Smooth muscle cell of the brain vasculature (primary cell): ENCODE measurements around the gene EXPH5.

Source experiments
- DNase-seq: peaks from one replicate; pipeline ENCODE4 v3.0.0-alpha.2; 2012; ENCODE audit warnings: low read depth, low spot score

Gene EXPH5

DNA sequence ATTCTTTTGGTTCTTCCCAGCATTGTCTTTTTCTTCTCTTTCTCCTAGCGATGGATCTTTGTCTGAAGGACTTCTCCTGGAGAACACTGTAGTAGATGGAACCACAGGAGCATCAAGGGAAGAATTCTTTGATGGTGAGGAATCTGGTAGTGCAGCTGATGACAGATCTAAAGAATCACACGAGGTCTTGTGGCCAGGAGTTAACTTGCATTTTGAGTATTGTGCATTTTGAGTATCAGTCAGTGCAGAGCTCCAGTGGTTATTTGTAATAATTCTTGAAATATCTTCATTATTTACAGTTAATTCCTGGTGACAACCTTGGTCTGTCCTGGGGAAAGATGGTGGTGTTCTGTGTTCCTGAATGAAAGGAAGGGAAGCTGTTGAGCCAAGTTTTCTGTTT lies 80.9 kb downstream of the EXPH5 start:
- DNase-seq, result no peak

DNA sequence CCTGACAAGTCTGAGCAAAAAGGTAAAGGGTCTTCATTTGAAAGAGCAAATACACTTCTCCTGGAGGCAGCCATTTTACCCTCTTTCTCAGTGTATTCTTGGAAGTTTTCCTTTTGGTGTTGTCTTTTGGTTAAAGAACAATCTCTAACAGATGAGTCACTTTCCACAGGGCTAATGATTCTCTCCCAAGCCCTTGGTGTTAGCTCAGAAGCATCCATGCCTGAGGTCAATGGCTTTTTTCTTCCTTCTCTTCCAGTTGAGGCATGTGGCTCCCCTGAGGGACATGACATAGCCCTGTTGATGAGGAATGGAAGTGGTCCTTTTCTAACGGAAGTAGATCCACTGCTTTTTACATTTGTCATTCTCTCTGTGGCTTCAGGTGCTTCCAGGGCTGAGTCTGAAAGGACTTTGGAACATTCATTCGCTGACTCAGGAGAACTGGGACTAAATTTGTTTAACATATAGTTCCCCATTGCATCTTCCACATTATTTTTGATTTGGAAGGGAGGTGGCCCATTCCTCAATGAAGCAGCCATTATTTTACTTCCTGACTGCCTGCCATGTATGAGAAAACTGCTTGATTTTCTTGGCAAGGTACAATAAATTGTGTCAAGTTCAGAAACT lies 81.6 kb downstream of the EXPH5 start:
- no peak for DNase-seq

DNA sequence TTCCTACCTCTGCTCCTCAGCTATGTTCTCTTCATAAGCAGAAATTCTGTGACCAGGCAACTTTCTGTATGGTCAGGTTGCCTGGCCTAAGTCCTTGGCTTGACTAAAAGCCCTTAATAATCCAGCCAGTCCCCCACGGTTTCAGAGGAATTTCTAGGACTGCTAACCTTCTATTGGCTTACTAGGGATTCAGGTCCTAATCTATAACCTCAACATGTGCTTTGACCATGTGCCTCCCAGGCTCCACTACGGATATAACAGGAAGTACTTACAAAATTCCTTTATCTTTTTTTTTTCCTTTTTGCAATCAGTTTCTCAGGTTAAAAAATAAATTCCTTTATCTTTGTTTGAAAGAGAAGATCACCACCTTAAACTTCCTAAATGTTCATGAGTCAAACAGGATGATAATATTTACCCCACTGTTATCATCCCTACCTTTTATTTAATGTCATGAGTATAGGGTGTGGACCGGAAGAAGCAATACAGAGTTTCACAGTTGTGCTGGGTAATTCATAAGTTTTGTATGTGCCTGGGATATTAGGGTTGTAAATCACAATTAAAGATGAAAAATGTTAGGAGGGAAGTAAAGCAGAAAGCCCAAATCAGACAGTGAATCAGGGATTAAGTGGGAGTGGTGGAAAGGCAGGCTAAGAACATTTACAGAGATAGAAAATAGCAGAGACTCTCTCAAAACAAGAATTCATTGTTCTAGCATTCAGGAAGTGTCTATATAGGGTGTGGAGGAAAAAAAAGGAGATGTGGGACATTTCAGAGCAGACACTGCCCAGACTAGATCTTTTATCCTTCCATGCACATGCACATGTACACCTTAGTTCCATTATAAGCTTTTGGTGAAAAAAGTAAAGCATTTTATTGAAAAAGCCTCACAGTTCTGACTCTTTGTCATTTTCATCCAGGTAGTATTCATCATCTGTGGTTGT lies 84.6 kb downstream of the EXPH5 start:
- no peak for DNase-seq

DNA sequence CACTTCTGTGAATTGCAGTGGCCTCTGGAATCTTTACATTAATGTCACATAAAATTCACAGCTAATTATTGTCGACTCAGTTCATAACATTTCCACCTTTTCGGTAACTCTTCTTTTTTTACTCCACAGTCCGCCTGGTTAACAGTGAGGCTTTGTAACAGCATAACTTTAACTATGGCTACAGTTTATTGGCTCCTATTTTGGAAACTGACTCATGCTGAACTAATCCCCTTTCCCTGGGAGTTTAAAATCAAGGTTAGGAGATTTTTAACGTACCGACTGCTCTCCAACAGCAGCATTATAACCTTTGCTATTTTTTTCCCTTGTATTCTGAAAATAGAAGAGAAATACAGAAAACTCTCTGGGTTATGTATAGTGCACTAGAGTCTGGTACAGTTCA lies 92.2 kb downstream of the EXPH5 start:
- no peak for DNase-seq

DNA sequence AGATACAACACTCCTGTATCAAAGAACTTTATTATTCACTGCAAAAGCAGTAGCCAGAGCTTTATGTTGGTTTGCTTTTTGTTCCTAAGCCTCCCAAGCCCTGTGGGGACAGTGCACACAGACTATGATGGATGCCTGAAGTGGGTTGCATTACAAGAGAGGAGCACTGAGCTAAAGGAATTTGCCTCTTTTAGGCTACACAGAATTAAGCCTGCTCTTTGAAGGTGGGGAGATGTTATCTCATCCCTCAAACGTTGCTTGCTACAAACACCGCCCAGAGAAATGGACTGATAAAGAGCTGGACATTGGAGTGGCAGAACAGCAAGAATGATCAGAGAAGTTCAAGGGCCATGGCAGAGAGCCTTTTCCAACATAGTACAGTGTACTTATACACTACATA lies 92.8 kb downstream of the EXPH5 start:
- DNase-seq, result no peak

DNA sequence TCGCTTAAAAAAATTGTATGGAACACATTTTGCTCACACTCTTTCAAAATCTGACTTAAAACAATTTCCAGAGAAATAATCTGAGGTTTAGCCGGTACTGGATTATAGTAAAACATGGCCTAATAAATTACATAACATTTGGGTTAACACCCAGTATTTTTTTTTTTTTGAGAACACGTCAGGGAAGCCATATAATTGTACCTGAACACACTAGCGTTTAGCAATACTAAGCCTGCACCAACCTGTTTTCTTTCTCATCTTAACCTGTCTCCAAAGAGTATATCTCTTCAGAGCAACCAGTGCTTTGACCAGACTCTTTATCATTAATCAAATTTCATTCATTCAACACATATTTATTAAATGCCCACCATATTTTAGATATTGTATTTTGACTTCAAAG lies 93.4 kb downstream of the EXPH5 start:
- no peak for DNase-seq

DNA sequence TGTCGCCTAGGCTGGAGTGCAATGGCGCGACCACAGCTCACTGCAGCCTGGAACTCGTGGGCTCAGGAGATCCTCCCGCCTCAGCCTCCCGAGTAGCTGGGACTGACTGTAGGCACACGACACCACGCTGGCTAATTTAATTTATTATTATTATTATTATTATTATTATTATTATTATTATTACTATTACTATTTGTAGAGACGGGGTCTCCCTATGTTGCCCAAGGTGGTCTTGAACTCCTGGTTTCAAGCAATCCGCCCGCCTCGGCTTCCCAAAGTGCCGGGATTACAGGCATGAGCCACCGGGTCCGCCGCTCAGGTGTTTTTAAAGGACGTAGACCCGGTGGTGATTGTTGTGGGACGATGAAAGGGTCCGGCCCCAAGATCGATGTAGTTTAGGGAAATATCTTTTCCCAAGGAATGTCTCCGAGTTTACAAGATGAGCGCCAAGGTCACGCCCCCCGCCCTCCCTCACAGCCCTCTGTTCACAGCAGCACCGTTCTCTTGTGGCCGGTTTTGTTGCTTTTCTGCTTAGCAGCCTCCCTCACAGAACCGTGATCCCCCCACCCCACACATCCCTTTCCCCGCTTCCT lies 94.7 kb downstream of the EXPH5 start:
- no peak for DNase-seq

DNA sequence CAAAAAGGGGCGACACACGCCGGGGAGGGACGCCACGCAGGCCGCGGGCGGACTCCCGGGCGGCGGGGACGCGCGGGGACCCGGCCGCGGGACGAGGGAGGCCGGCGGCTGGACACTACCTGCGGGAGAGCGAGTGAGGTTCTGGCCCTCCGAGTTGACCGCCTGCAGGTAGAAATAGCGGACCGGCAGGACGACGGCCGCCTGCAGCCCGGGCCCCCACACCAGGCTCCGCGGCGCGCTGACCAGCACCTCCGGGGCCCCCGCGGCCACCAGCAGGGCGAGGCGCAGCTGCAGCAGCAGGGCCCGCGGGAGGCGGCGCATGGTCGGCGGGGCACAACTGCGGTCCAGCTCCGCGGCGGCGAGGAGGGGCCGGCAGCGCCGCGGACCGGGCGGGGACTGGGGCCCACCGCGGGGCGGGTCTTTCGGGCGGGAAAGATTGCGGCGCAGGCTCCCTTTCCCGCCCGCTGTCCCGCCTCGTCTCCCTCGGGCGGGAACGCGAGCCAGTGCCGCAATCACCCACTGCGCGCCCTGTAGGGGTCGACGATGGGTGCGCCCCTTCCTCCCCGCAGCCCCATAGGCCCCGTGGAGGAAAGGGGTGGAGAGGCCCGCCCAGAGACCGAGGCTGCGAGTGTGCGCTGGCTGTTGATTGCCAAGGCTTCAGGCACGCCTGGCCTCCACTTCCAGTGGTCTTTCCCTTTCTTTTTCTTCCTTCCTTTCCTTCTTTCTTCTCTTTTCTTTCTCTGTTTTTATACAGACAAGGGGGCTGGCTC lies 95.3 kb downstream of the EXPH5 start, which contains the start of gene POGLUT3:
POGLUT3 (minus strand) TSS at position 339 of the 770 bp plus-strand sequence; CDS start at position 321, 18 bp downstream.
- DNase-seq, result peak; percentile 21

DNA sequence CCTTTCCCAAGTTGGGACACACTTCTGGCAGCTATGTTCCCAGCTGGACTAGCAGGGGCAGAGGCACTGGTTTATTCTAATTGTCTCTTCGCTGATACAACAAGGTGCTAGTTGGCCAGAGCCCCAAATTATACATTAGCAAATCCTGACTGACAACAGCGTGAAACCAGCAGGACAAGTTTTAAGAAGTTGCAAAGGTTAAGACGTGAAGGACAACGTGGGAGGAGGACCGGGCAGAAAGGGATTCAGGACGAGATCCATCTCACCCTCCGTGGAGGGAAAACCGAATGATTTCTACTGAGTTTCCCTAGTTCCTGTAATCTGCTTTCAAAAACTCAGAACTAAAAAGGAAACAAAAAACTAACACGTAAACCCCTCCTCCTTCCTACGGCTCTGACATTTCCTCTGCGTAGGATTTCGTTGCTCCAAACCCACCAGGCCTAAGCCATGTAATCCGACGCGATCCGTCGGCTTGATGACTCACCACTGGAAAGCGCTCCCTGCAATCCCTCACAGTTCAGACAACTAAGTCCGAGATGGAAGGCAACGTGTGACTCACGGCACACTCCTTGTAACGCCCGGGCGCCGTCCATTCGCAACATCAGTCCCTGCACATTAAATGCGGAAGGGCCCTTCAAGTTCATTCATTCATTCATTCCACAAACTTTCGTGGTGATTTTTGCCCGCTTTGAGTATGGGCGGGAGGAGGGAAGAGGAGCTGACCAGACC lies 96.1 kb downstream of the EXPH5 start:
- peak; percentile 95 for DNase-seq

DNA sequence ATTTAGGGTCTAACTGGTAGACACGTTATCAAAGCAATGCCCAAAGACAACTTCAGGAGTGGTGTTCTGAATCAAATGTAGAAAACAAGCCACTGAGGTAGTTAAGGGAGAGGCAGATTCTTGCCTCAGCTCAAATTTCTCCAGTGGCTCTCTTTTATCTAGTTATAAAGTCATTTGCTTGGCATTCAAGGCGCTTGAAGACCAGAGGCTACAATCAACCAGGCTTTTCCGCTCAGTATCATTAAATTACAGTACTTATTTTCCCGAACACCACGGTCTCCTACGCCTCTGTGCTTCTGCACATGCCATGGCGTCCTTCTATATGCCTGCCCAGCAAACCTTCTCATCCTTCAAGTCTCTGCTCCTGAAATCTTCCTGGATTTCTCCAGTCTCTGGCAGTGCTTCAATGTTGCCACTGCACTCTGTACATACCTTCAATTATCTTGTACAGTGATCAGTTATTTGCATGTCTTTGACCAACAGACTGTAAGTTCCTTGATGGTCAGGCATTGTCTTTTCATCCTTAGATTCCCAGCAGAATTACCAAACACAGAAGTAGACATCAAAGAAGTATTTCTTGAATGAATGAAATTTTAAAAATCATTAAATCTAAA lies 96.8 kb downstream of the EXPH5 start:
- DNase-seq, result no peak

DNA sequence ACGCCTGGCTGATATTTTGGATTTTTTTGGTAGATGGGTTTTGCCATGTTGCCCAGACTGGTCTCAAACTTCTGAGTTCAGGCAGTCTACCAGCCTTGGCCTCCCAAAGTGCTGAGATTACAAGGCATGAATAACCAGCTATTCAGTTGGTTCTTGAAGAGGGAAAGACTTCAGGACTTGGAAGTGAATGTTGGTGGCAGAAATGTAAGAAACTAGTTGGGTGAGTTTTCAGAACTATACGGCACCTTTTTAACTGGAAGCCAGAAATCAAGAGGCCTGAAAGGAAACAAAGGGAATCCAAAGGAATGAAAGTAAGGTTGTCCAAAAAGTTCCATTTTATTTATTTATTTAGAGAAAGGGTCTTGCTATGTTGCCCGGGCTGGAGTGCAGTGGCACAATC lies 98.2 kb downstream of the EXPH5 start:
- no peak for DNase-seq

DNA sequence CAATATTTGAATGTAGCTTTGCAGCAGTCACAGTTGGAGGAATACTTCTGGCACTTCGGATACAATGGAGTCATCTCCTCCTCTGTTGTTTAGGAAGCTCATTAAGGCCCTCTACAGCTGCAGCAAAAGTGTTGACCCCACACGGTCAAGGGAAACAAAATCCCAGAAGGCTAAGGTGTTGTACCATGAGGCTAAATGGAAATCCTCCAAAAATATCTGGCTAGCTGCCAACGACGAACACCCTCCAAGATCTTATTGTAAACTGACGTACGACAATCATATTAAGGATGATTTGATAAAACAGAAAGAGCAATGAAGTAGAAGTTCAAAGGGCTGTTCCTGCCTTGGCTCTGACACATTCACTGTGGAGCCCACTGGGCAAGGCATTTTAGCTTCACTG lies 99.4 kb downstream of the EXPH5 start:
- no peak for DNase-seq

DNA sequence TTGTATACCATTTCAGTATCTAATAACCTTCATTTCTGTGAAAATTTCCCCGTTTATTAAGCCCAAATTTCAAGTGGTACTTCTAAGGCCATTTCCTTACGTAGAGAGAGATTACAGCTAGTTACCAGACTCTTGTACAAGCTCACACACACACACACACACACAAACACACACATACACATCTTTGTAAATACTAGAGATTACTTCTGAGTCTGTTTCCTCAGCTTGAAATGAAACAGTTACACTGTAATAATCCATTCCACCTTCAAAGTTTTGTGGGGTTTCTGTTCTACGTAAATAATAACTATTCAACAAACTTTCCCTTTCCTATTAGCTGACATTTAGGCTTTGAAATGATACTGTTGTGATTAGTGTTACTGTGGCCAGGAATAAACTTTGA lies 101.6 kb downstream of the EXPH5 start:
- DNase-seq, result no peak

DNA sequence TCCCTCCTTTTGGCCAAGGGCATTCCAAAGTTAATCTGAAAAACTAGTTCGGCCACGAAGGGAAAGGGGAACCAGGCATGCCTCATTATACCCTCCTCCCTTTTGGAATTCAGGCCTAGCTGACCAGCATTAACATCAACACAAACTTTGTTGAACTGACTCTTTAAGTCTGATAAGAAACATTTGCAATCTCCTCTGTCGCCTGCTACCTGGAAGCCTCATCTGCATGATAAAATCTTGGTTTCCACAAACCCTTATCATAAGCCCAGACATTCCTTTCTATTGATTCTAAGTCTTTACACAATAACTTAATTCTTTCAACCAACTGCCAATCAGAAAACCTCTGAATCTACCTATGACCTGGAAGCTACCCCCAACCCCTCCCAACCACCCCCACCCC lies 106.7 kb downstream of the EXPH5 start:
- no peak for DNase-seq

DNA sequence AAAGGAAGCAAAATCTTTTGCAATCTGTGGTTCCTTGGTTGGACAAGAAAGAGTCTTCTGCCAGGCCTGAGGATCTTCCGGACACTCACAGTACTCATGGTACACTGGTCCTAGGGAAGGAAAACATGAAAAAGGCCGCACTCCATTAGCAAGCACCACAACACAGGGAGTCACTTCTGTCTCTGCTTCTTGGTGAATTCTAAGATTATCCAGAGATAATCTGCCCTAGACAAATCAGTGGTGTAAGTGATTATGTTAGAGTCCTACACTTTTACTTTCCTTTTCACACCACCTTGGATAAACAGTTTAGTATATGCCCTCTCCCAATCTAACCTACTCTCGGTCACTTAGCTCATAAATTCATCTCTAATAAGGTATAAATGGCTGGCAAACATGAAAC lies 107.2 kb downstream of the EXPH5 start:
- DNase-seq, result no peak

DNA sequence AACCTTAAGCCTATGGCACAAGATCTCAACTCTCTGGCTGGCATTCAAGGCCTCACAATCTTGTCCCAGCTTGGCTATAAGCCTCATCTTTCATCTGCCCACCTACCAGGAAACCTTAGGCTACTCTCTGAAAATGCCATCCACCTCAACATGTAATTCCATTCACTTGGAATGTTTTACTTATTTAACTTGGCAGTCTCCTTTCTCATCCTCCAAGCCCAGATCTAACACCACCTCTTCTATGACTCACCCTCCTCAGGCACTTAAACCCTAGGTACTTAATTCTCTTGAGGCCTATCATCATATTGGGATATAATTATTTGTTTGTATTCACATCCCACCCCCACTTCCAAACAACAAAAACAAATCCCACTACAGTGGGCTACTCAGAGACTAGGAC lies 110.4 kb downstream of the EXPH5 start:
- DNase-seq, result no peak

DNA sequence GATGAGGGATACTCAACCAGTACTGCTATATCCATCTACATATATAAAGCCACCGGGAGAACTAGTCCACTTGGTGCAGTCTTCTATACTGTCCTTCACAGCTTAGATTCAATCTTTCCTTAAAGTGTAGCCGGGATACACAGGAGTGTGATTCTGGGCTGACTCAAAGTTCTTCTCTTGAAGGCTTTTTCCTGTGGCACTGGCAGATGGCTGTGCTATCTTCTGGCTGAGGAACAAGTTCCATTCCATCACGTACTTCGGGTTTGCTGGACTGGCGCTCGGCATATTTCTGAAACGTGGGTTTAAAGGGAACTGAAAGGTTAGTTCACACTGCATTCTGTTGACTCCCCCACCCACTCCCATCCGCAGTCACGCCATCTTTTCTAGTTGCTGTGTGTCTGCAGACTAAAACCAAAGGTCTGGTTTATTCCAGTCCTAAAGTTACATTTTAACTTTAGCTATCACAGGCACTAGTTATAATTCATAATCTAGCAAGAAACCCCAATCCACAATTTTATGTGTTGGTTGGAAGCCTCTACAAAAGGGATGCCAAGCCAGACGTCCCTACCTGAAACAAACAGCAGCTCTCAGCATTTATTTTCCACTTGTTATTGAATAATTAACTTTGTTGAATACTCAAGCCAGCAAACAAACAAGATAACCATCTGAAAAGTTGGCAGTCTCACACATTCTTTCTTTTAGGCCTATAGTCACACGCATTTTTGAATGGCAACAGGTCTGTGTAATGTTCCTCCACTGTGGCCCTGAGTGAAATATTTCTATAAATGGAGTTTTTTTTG lies 118.7 kb downstream of the EXPH5 start:
- no peak for DNase-seq

DNA sequence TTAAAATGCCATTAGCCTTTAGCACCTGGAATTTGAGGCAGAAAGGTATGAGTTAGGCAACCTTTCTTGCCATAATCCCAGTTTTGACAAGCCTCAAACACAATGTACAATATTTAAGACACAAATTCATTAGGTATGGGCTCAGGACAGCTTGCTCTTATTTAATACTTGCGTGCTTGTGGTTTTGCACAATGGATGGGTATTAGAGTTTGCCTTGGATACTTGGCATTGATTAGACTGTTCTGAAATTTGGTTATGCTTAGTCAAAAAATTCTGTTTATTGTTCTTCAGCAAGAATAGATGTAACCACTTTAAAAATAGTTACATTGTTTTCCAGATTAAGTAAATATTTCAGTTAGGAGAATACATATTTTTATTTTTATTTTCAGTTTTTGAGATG lies 120.9 kb downstream of the EXPH5 start:
- DNase-seq, result no peak

DNA sequence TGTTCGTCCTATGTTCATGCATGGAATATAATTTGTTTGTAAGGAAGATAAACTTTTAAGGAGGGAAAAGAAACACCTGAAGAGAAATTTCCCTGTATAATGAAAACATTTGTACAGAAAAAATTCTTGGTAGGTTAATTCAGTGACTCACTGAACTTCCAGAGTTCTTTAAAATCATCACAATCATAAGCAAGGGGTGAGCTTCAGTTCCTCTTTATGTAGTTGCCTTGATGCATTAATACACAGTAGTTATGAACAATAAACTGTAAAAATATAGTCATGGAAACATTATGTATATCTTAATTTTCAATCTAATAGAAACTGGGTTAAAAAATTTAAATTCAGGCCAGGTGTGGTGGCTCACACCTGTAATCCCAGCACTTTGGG lies 125.1 kb downstream of the EXPH5 start:
- DNase-seq, result no peak
